Measurements from ENCODE around the gene ATP2A2.

GRCh38 chr12:110280392-110280778 is 662 bp upstream of the ATP2A2 start:
- TF ChIP-seq EZH2 (IDR thresholded peaks at IDR 0.05; ENCODE audit: borderline replicate concordance, low read length) (no peak), CTCF (conservative IDR thresholded peaks at IDR 0.05 in 1 of 2, IDR thresholded peaks at IDR 0.05 in 1 of 2; ENCODE audit: extremely low read depth in 1 of 2, insufficient read depth in 1 of 2, low read depth in 1 of 2, low read length in 2 of 2) (peak in 1 of 2 donors; percentile 12)

Measured in mammary epithelial cell (primary cell).